ENCODE results near the gene SYNJ1.
"Not testable (repeated sequence)": the region's sequence is repeated elsewhere in the genome, so short reads cannot be mapped to it uniquely, and the experiment has no call there.

Gene SYNJ1

DNA sequence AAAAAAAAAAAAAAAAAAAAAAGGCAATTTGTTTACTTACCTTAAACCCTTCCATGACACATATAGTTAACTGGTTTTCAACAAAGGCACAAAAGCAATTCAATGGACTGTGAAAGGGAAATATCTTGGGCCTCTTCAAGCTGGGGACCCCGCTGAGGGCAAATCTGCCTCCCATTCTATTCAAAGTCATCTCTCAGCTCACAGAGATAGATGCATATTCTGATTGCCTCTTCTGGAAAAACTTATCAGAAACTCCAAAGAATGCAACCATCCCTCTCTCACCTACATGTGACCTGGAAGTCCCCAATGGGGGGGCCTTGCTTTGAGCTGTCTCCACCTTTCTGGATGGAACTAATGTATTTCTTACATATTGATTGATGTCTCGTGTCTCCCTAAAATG is 12.1 kb upstream of the SYNJ1 start:
- DNase-seq = no peak

DNA sequence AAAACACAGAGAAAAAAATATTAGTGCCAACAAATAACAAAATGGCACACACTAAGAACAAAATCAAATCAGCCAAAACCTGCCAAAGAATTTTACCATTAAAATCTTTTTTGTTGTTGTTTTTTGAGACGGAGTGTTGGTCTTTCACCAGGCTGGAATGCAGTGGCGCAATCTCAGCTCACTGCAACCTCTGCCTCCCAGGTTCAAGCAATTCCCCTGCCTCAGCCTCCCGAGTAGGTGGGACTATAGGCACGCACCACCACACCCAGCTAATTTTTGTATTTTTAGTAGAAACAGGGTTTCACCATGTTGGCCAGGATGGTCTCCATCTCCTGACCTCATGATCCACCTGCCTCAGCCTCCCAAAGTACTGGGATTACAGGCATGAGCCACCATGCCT is 8.3 kb upstream of the SYNJ1 start:
- not testable (repeated sequence) for DNase-seq

DNA sequence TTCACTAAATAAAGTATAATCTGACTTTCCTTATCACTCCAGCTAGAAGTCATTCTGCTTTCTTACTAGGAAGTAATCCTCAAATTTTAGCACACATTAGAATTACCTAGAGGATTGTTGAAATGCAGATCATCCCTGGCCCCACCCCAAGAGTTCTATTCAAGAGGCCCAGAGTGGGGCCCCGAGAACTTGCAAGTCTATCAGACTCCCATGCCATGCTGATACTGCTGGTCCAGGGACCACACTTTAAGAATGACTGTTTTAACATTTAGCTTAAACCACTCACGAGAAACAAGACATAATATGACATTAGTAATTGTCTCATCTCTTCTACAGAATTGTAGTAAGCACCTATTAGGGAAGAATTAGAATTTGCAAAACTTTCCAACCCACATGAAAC is 7.7 kb upstream of the SYNJ1 start:
- DNase-seq = no peak

DNA sequence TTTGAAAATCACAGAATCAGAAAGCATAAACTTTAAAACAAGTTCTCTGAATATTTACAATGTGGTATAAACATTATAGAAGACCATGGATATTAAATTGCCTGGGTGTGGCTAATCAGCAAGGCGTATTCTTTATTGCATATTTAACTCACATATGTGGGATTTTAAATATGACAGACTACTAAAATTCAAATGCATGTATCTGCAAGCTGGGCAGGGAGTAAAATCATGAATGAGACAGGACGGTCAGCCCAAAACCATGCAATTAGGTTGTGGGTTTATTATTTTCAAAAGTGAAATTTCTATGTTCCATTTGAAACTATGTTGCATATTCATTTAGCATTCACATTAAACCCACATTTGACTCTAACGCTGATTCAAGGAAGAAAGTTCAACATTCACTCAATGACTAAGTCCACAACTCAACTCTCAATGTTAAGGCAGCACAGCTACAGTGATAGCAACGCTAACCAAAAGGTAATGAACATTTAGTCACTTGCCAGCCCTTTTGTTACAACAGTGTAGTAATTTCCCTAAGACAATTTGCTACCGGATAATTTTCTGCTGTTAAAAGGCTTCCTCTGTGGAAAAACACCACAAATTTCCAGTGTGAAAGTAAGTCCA is 6.3 kb upstream of the SYNJ1 start:
- no peak for DNase-seq

DNA sequence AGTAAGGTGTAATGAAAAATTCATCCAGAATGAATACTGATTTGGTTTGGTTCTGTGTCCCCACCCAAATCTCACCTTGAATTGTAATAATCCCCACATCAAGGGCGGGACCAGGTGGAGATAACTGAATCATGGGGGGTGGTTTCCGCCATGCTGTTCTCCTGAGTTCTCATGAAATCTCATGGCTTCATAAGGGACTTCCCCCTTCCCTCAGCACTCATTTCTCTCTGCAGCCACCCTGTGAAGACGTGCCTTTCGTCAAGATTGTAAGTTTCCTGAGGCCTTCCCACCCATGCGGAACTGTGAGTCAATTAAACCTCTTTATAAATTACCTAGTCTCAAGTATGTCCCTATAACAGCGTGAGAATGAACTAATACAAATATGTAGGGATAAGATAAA is 5.5 kb upstream of the SYNJ1 start:
- no peak for DNase-seq

DNA sequence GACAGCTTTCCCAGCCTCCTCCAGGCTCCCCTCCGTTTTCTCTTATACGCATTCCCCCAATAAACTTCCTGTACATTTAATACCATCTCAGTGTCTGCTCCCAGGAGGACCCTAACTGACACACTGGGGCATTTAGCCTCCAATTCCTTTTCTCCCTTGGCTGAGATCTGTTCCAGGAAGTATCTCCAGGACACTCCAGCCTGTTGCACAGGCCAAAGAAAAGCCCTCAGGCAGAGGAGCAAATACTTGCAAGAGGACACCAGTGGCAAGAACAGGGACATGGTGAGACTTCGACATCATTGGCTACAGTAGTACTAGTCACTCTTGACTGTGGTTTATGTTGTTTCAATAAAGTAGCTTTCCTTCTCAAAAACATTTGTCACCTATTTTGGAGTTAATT is 4.7 kb upstream of the SYNJ1 start:
- DNase-seq = no peak

DNA sequence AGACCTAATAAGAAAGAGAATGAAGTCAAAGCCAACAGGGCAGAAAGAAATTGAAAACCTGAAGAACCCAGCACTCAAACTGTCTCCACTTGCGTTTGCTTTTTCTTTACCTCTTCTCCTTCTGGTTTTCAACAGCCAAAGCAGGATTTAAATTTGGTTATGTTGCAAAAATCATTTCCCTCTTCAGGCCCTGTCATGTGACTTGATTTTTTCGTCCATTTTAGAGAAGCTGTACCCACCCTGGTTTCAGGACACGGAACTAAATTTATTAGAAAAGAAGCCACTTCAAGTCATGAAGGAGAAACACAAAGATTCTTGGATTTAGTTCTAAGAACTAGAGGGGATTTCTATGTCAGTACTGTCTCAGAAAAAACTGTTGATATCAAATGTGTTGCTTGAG is 1.0 kb upstream of the SYNJ1 start:
- DNase-seq = no peak

DNA sequence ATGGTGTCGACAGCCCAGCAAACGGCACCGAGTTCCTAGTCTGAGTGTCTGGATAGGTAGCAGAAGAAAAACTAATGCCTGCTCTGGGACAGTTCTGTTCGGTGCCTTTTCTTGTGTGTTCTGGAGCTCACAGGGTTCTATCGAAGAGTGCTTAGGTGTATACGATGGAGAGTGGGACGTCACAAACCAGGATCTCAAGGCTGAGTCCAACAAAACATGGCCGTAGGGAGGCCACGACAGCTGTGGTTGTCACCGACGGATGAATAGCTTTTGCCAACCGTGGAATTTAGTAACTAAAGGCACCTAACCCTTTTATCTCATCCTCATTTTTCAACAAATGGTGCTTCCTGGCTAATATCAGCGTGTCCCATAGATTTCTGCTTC is 635 bp upstream of the SYNJ1 start:
- DNase-seq = no peak

DNA sequence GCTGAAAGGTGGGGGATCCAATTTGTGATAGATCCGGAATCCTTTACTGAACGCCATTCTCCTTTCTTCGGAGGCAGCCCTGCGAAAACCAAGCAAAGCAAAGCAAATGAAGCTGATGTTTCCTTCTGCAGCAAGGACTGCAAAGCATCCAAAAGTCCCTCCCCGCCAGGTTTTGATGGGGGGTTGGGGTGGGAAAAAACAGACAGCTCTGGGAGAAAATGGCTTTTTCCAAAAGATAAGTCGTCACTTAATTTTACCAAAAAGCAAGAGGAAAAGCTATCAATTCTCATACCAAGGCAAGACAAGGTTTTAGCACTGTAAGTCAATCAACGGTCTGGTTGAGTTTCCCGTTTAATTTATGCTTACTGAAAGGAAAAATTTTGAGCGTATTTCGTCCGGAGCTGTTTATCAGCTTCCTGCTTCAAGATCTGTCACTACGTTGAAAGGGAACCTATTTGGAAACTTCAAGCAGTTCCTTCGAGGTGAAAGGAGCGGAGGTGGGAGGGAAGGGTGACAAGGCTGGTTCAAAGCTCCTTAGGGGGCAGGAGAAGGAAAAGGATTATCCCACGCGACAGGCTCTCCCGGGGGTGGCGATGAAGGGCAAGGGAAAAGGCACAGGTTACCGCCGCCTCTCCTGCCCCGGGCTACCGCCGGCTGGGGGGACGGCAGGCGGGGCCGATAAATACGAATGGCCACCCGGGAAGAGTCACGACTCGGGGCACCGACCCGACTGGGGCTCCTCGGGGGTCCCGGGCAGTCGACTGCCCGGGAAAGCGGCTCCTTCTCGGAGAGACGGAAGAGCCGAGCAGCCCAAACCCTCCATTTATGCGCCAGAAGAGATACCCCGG is 750 bp downstream of the SYNJ1 start:
- DNase-seq = peak; percentile 24

DNA sequence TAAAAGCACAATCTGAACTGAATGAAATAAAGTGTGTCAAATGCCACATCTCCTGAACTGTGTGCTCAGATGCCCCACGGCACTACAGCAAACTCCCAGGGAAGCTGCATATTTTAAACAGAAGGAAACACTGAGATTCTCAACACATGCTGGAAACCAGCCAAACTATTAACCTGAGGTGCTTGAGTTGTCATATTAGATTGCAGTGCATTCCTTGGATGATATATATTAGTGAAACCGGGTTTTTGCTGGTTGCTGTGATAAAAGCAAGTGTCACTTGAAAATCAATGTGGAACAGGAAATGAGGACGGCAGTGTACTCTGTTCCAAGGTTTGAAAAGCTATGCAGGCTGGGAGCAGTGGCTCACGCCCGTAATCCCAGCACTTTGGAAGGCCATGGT is 8.7 kb downstream of the SYNJ1 start:
- no peak for DNase-seq

DNA sequence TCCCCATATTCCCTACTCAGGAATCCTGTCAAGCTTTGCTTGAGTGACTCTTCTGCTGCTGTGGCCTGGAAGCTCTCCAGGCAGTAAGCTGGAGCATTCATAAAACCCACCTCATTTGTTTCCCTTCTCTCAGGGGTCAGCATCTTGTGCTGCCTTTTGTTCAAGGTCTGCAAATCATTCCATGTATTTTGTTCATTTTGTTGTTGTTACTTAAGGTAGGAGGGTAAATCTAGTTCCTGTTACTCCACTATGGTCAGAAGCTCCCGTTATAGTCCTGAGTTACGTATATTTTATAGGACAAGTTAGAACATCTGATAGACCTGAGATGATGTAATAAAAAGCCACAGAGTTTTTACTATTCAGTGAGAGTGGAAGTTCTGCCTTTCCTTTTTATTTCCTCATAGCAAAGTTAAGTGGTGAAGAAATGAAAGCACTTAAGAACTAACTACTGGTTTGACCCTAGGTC is 9.9 kb downstream of the SYNJ1 start:
- DNase-seq = no peak

DNA sequence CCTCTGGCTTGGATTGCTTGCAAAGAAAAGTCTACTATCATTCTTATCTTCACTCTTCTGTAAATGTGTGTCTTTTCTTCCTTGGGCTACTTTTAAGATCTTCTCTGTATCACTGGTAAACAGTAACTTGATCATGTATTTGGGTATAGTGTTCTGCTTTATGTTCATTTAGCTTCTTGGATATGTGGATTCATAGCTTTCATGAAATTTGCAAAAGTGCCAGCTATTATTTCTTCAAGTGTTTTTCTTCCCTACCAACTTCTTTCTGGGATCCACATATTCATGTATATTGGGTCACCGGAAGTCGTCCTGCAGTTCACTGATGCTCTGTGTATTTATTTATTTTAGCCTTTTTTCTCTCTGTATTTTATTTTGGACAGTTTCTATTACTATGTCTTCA is 11.3 kb downstream of the SYNJ1 start:
- DNase-seq = no peak

DNA sequence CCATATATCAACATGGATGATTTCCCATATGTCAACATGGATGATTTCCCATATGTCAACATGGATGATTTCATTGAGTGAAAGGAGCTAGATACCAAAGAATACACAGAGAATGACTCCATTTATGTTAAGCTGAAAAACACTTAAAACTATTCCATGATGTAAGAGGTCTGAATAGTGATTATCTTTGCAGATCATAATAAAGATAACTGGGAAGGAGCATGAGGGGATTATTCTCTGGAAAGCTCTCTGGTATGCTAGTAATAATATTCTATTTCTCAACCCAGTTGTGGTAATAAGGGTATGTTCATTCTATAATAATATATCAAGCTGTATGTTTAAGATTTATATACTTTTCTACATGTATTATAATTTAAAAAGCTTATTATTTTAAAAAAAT is 14.1 kb downstream of the SYNJ1 start:
- DNase-seq = no peak

DNA sequence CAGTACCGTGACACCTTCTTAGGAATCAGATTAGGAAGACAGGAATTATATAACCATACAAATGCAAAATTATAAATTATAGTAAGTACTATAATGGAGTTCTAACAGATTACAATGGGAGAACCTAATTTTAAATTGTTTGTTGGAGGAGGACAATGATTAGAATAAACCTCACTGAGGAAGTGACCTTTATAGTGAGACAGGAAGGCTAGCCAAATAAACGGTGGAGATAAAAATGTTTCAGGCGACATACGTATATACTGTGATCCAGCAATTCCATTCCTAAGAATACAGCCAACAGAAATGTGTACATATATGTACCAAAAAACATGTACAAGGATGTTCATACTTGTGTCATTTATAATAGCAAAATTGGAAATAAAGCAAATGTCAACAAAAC is 15.2 kb downstream of the SYNJ1 start:
- DNase-seq = no peak

DNA sequence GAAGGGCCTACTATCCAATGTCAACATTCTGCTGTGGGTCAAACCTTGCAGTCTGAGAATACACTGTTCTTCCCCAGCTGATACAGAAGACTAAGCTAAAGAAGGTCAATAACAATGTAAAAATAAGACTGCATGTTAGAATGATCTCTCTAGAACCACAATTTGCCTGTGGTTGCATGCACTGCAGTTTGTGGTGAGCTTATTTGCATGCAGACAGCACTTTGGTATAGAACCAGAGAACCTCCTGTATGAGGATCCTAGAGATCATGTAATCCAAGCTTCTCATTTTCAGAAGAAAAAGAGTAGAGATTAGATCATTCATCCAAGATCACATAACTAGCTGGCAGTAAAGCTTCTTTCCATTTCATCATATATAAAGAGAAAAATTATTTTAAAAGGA is 15.8 kb downstream of the SYNJ1 start:
- DNase-seq = no peak

DNA sequence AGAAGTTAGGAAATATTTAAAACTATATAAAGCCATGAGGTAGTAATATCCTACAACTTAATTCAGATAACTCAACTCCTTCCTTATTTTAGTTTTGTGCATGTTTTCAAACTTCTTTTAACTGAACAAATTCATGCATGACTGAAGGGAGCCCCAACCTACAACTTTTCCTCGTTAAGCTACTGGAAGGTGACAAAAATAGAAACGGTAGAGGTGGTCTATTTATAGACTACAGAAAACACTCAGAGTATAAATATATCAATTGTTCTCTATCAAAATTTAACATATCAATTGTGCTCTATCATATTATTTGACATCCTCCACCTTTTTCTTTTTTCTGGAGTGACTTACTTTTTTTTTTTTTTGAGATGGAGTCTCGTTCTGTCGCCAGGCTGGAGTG is 16.8 kb downstream of the SYNJ1 start:
- no peak for DNase-seq

DNA sequence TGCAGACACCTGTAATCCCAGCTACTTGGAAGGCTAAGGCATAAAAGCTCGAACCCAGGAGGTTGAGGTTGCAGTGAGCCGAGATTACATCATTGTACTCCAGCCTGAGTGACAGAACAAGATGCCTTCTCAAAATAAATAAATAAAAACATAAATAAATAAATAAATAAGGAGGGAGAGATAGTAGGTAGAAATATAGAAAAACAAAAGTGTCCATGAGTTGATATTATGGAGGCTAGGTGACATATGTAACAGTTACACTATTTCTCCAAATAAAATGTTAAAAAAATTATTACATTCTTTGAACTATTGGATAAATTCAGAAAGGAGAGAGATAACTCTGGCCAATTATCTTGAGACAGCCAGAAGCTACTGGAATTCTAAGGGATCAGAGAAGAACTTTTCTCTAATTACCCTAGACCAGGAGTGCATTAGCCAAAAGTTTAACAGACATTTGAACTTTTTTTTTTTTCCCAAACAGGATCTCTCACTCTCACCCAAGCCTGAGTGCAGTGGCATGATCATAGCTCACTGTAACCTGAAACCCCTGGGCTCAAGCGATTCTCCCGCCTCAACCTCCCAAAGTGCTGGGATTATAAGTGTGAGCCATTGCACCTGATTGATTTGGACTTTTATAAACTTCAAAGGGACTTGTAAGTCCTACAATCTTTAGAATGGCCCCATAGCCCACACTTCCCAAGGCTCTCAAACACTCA is 17.6 kb downstream of the SYNJ1 start:
- no peak for DNase-seq

DNA sequence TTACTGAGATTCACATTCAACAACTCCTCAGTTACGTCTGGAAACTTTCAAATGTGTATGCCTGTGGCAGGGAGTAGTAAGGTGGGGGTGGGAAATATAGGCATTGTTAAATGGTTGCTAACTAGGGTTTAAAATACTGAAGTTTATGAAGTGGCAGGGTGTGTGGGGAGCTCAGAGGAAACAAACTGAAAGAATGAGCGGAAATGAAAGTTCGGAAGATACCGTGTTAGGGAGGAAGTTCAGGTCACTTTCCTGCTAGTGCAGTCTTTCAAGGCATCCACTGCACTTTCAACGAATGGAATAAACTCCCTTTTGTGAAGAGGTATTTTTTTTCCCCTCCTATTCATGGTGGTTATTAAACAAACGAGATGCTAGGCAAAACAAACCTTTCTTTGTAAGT is 19.7 kb downstream of the SYNJ1 start:
- DNase-seq = no peak

DNA sequence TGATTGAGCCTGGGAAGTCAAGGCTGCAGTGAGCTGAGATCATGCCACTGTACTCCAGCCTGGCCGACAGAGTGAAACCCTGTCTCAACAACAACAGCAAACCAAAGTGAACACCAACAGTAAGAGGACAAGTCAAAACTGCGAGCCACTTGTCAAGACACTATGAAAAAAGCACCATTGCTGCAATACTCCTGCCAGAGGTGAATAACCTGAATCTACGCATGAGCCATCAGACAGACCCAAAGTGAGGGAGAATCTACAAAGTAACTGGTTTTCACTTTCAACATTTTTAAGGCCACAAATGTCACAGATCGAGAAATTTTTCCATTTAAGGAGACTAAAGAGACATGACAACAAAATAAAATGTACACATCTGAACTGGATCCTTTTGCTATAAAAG is 21.9 kb downstream of the SYNJ1 start:
- DNase-seq = no peak

DNA sequence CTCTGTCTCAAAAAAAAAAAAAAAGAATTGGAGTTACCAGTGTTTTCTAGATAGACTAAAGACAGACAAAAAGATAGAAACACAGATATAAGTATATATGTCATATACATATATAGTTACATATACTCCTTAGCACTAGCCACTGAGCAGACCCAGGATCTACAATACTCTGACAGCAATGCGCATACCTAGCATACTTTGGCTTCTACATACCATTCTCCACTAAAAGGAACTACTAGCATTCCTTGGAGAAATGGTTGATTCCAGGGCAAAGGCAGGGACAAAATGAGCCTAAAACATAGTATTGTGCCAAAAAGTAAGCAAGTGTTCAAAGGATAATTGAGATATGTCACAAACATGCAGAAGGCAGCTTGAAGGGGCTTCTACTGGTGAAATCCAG is 22.7 kb downstream of the SYNJ1 start:
- DNase-seq = no peak

DNA sequence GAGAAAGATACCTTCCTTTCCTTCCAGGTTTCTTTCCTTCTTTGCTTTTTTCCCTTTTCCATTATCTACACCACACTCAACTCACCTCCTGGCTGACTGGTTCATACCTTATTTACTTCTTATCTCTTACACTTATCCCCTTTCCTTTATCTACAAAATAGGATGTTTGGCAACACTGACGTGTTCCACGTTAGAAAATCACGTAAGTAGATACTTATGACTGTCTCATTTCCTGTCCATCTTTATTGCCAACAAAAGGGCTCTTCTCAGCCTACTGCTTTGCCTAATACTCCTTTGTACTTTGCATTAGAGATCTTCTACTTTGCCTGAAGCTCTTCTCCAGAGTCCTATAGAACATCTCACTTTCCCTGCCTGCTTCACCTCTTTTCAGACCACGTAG is 25.1 kb downstream of the SYNJ1 start:
- no peak for DNase-seq

DNA sequence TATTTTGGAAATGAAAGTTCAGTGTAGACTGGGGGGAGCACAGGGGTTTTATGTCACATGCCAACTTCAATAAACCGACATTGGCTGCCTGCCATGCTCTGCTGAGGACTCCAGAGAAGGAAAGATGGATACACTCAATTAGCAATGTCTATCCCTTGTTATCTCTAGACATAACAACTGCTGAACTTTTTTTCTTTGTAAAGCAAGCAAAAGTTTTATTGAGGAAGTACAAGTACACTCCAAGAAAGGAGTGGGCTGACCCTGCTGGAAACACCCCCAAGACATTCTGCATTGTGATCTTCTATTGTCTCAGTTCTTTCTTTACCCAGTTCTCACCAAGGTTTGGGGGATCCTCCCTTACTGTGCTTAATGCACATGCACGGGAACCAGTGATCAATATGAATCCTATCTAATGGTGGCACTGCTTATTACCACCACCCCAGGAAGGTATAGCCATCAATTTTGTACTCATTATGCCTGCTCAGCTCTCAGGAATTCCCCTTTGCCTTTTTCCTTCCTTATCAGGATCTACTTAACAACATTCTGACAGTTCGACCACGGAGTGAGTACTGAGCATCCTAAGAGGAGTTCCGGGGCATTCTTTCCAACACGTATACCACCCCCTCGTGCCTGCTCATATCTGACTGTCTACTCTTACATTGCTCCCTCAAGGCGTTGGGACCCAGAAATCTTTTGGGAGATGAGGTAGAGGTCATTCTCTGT is 28.7 kb downstream of the SYNJ1 start:
- no peak for DNase-seq

DNA sequence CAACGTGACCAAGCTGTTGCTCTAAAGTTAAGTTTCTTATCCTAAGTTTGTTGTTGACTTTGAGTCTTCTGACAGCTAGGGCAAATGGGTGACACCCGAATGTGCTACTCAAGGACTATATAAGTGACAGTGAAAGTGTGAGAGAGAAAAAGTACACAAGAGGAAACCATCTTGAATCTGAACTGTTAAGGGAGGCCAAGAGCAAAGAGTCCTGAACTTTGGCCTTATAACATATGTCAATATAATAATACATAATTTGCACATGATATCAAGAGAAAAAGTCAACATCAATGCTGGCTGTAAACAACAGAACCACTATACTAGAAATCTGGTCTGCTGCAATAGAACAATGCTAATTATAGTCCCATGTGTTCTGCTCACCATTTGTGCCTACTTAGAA is 29.5 kb downstream of the SYNJ1 start:
- DNase-seq = no peak

All from right kidney (tissue), 1 donor.